ENCODE data around the gene FMOD. TPM values are rescaled to one million over a fixed set of nuclear protein-coding genes. Genes with fewer than 3 reads are reported as not detected.

The FMOD gene
- total RNA-seq (ENCODE audit: low replicate concordance) = 0.19 TPM in 1 of 2 replicates, not detected in the other

- Mint-ChIP-seq H3K4me1 (peaks cover 18% of the 10 kb centered on the region), H3K4me3 (peak within 1 kb of the TSS; percentile 71), H3K9me3 (no peaks in the 10 kb centered on the region), H3K36me3 (no peaks in the 10 kb centered on the region), H3K27ac (peak within 1 kb of the TSS; percentile 36), H3K27me3 (ENCODE audit: insufficient read depth, low read depth) (peaks cover 18% of the 10 kb centered on the region)
- Histone ChIP-seq H3K4me3 (no peak within 1 kb of the TSS), H3K9ac (no peak within 1 kb of the TSS), H3K27me3 (no peaks in the 10 kb centered on the region), H3K4me1 (no peaks in the 10 kb centered on the region), H3K36me3 (no peaks in the 10 kb centered on the region), H2AFZ (replicated peaks) (peak within 1 kb of the TSS; percentile 40), H3F3A (ENCODE audit: low read depth) (no peaks in the 10 kb centered on the region), H3K79me2 (ENCODE audit: low read depth) (no peaks in the 10 kb centered on the region), H4K20me1 (ENCODE audit: low read depth) (no peaks in the 10 kb centered on the region), H3K9me3 (ENCODE audit: low read depth) (no peaks in the 10 kb centered on the region), H3K27ac (no peak within 1 kb of the TSS), H3K4me2 (no peak within 1 kb of the TSS)
- peak; percentile 40 for DNase-seq (ENCODE audit: low spot score)
- TF ChIP-seq EZH2 (IDR thresholded peaks at IDR 0.05) = no peak
- TF ChIP-seq, protein P1, sequence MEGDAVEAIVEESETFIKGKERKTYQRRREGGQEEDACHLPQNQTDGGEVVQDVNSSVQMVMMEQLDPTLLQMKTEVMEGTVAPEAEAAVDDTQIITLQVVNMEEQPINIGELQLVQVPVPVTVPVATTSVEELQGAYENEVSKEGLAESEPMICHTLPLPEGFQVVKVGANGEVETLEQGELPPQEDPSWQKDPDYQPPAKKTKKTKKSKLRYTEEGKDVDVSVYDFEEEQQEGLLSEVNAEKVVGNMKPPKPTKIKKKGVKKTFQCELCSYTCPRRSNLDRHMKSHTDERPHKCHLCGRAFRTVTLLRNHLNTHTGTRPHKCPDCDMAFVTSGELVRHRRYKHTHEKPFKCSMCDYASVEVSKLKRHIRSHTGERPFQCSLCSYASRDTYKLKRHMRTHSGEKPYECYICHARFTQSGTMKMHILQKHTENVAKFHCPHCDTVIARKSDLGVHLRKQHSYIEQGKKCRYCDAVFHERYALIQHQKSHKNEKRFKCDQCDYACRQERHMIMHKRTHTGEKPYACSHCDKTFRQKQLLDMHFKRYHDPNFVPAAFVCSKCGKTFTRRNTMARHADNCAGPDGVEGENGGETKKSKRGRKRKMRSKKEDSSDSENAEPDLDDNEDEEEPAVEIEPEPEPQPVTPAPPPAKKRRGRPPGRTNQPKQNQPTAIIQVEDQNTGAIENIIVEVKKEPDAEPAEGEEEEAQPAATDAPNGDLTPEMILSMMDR (IDR thresholded peaks at IDR 0.05) = peak; percentile 32
Observed at GRCh38 chr1:203351037-203351625, at the start of gene FMOD. TSS of gene FMOD (minus strand) at chr1:203351122. CDS start at chr1:203348270, 2,852 bp downstream.

DNA sequence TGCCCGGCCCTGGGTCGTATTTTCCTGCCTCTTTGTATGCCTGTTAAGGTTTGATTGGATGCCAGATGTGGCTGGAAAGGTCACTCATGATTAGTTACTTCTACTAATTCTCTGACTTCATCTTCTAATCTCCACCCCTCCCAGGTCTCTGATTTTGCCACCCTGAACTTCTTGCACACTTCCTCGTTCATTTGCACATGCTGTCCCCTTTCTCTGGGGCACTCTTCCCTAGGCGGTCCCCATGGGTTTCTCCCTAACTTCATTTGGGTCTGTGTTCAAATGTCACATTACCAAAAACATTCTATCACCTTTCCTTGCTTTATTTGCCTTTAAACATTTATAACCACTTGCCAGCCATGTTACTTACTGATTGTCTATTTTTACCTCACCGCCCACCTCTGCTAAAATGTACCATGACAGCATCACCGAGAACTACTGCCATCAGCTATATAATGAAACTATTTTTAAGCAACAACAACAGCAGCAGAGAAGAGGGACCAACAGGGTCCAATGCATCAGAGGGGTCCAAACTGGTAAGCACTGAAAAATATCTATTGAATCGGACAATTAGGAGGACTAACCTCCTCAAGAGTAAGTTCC, 45.8 kb upstream of the FMOD start:
- H3K4me2 ChIP-seq = no peak overlapping the region
- H3K27me3 Mint-ChIP-seq (ENCODE audit: insufficient read depth, low read depth) = no peaks in the 10 kb centered on the region
- no peaks in the 10 kb centered on the region for H3K36me3 Mint-ChIP-seq
- H3K4me3 Mint-ChIP-seq = no peak overlapping the region
- H3K27me3 ChIP-seq = peaks cover 10% of the 10 kb centered on the region
- no peak for DNase-seq (ENCODE audit: low spot score)
- no peak overlapping the region for H3K27ac Mint-ChIP-seq
- H3K4me3 ChIP-seq = no peak overlapping the region
- peaks cover 6% of the 10 kb centered on the region for H3K9me3 Mint-ChIP-seq
- TF ChIP-seq EZH2phosphoT487 (IDR thresholded peaks at IDR 0.05) (no peak), EZH2 (IDR thresholded peaks at IDR 0.05) (no peak)
- TF ChIP-seq, protein P1 (IDR thresholded peaks at IDR 0.05) = no peak
- no peaks in the 10 kb centered on the region for H3K4me1 ChIP-seq
- peaks cover 5% of the 10 kb centered on the region for H3K9me3 ChIP-seq (ENCODE audit: low read depth)
- H3K79me2 ChIP-seq (ENCODE audit: low read depth) = no peaks in the 10 kb centered on the region
- no peak overlapping the region for H3K9ac ChIP-seq
- H3K27ac ChIP-seq = no peak overlapping the region
- no peaks in the 10 kb centered on the region for H3F3A ChIP-seq (ENCODE audit: low read depth)
- H4K20me1 ChIP-seq (ENCODE audit: low read depth) = no peaks in the 10 kb centered on the region
- H2AFZ ChIP-seq (replicated peaks) = no peak overlapping the region
- no peaks in the 10 kb centered on the region for H3K36me3 ChIP-seq
- H3K4me1 Mint-ChIP-seq = peaks cover 9% of the 10 kb centered on the region

GRCh38 chr1:203395751-203396150, 44.8 kb upstream of the FMOD start:
- H3K9me3 Mint-ChIP-seq = peaks cover 6% of the 10 kb centered on the region
- no peaks in the 10 kb centered on the region for H3K4me1 Mint-ChIP-seq
- DNase-seq (ENCODE audit: low spot score) = no peak
- H3K27me3 Mint-ChIP-seq (ENCODE audit: insufficient read depth, low read depth) = no peaks in the 10 kb centered on the region
- no peaks in the 10 kb centered on the region for H3F3A ChIP-seq (ENCODE audit: low read depth)
- no peaks in the 10 kb centered on the region for H3K36me3 Mint-ChIP-seq
- H3K4me3 ChIP-seq = no peak overlapping the region
- peaks cover 5% of the 10 kb centered on the region for H3K9me3 ChIP-seq (ENCODE audit: low read depth)
- no peak overlapping the region for H2AFZ ChIP-seq (replicated peaks)
- no peak overlapping the region for H3K4me2 ChIP-seq
- no peak overlapping the region for H3K4me3 Mint-ChIP-seq
- no peak overlapping the region for H3K27ac Mint-ChIP-seq
- H3K9ac ChIP-seq = no peak overlapping the region
- no peaks in the 10 kb centered on the region for H3K4me1 ChIP-seq
- H3K36me3 ChIP-seq = no peaks in the 10 kb centered on the region
- H3K27ac ChIP-seq = no peak overlapping the region
- no peaks in the 10 kb centered on the region for H3K79me2 ChIP-seq (ENCODE audit: low read depth)
- TF ChIP-seq EZH2 (IDR thresholded peaks at IDR 0.05) (no peak), EZH2phosphoT487 (IDR thresholded peaks at IDR 0.05) (no peak)
- TF ChIP-seq, protein P1 (IDR thresholded peaks at IDR 0.05) = no peak
- peaks cover 10% of the 10 kb centered on the region for H3K27me3 ChIP-seq
- H4K20me1 ChIP-seq (ENCODE audit: low read depth) = no peaks in the 10 kb centered on the region

Data from neural progenitor cell (in vitro differentiated cells).